ENCODE results near the gene ACTR3. TPM values are rescaled to one million over a fixed set of nuclear protein-coding genes. Genes with fewer than 3 reads are reported as not detected.

Gene ACTR3
- total and polyA plus RNA-seq, 2 experiments from 2014 or later: 63.7 to 137 TPM

DNA sequence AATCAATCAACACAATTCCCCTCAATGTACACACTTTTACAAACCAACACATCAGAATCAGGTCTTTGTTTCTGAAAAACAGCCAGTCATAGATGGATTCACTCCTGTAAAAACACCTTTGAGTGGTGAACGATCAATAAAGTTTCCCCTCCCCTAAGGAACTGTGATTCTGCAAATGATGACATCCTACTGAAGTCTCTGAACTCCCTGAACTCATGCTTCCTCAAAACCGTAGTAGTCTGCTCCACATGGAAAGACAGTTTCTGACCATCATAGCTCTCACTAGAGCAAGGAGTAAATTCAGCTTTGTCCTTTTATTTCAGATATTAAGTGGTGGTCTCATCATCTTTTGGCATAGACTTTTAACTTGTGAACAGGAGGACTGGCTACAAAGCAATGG is 43.5 kb upstream of the ACTR3 start:
- ATAC-seq: no peak

More for the DNA sequence above, 43.5 kb upstream of the ACTR3 start:
- Histone ChIP-seq H3K36me3 (ENCODE audit: insufficient read depth) (no peaks in the 10 kb centered on the region), H3F3A (replicated peaks; ENCODE audit: low read depth) (no peaks in the 10 kb centered on the region), H3K4me3 (no peak overlapping the region), H3K4me2 (no peak overlapping the region), H3K27ac (ENCODE audit: low read depth) (no peak overlapping the region), H3K9me2 (ENCODE audit: insufficient read depth) (0 out of 2 replicates have a peak, but pooled peaks cover 6% of the 10 kb centered on the region), H3K27me3 (ENCODE audit: insufficient read depth) (no peaks in the 10 kb centered on the region), H3K79me2 (replicated peaks; ENCODE audit: insufficient read depth) (no peaks in the 10 kb centered on the region), H4K20me1 (replicated peaks; ENCODE audit: insufficient read depth) (no peaks in the 10 kb centered on the region), H3K4me1 (ENCODE audit: insufficient read depth) (no peaks in the 10 kb centered on the region; the same call in 1 of the 2 replicates), H2AFZ (no peak overlapping the region)
- Mint-ChIP-seq H3K4me1 (peaks cover 3% of the 10 kb centered on the region; the same call in 2 of the 3 replicates), H3K27ac (no peak overlapping the region), H3K4me3 (no peak overlapping the region), H3K36me3 (ENCODE audit: low read depth) (peaks cover 3% of the 10 kb centered on the region; the same call in 1 of the 3 replicates), H3K27me3 (ENCODE audit: insufficient read depth, low read depth, poor library complexity) (no peaks in the 10 kb centered on the region), H3K9me3 (peaks cover 16% of the 10 kb centered on the region)
- no peak for DNase-seq (ENCODE audit: low spot score)
- TF ChIP-seq, protein P1, sequence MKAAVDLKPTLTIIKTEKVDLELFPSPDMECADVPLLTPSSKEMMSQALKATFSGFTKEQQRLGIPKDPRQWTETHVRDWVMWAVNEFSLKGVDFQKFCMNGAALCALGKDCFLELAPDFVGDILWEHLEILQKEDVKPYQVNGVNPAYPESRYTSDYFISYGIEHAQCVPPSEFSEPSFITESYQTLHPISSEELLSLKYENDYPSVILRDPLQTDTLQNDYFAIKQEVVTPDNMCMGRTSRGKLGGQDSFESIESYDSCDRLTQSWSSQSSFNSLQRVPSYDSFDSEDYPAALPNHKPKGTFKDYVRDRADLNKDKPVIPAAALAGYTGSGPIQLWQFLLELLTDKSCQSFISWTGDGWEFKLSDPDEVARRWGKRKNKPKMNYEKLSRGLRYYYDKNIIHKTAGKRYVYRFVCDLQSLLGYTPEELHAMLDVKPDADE (IDR thresholded peaks at IDR 0.05): no peak
- TF ChIP-seq EZH2 (IDR thresholded peaks at IDR 0.05; ENCODE audit: low read depth, unreplicated experiment): no peak
- TF ChIP-seq, protein P2, sequence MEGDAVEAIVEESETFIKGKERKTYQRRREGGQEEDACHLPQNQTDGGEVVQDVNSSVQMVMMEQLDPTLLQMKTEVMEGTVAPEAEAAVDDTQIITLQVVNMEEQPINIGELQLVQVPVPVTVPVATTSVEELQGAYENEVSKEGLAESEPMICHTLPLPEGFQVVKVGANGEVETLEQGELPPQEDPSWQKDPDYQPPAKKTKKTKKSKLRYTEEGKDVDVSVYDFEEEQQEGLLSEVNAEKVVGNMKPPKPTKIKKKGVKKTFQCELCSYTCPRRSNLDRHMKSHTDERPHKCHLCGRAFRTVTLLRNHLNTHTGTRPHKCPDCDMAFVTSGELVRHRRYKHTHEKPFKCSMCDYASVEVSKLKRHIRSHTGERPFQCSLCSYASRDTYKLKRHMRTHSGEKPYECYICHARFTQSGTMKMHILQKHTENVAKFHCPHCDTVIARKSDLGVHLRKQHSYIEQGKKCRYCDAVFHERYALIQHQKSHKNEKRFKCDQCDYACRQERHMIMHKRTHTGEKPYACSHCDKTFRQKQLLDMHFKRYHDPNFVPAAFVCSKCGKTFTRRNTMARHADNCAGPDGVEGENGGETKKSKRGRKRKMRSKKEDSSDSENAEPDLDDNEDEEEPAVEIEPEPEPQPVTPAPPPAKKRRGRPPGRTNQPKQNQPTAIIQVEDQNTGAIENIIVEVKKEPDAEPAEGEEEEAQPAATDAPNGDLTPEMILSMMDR (conservative IDR thresholded peaks at IDR 0.05; ENCODE audit: low read depth in 2 of 2): no peak
- TF ChIP-seq, protein P3, sequence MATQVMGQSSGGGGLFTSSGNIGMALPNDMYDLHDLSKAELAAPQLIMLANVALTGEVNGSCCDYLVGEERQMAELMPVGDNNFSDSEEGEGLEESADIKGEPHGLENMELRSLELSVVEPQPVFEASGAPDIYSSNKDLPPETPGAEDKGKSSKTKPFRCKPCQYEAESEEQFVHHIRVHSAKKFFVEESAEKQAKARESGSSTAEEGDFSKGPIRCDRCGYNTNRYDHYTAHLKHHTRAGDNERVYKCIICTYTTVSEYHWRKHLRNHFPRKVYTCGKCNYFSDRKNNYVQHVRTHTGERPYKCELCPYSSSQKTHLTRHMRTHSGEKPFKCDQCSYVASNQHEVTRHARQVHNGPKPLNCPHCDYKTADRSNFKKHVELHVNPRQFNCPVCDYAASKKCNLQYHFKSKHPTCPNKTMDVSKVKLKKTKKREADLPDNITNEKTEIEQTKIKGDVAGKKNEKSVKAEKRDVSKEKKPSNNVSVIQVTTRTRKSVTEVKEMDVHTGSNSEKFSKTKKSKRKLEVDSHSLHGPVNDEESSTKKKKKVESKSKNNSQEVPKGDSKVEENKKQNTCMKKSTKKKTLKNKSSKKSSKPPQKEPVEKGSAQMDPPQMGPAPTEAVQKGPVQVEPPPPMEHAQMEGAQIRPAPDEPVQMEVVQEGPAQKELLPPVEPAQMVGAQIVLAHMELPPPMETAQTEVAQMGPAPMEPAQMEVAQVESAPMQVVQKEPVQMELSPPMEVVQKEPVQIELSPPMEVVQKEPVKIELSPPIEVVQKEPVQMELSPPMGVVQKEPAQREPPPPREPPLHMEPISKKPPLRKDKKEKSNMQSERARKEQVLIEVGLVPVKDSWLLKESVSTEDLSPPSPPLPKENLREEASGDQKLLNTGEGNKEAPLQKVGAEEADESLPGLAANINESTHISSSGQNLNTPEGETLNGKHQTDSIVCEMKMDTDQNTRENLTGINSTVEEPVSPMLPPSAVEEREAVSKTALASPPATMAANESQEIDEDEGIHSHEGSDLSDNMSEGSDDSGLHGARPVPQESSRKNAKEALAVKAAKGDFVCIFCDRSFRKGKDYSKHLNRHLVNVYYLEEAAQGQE (IDR thresholded peaks at IDR 0.05; ENCODE audit: unreplicated experiment): no peak
- no peak for TF ChIP-seq STAT1 (IDR thresholded peaks at IDR 0.05; ENCODE audit: unreplicated experiment)
- TF ChIP-seq EZH2phosphoT487 (IDR thresholded peaks at IDR 0.05; ENCODE audit: unreplicated experiment): no peak
- TF ChIP-seq CREB1 (CRISPR knock-in tag; IDR thresholded peaks at IDR 0.05; ENCODE audit: low read depth): no peak
- TF ChIP-seq NANOG (IDR thresholded peaks at IDR 0.05; ENCODE audit: borderline replicate concordance): no peak
- TF ChIP-seq ZNF114 (CRISPR knock-in tag; IDR thresholded peaks at IDR 0.05): no peak
- TF ChIP-seq JUNB (IDR thresholded peaks at IDR 0.05; ENCODE audit: unreplicated experiment): no peak
- TF ChIP-seq, protein P4, sequence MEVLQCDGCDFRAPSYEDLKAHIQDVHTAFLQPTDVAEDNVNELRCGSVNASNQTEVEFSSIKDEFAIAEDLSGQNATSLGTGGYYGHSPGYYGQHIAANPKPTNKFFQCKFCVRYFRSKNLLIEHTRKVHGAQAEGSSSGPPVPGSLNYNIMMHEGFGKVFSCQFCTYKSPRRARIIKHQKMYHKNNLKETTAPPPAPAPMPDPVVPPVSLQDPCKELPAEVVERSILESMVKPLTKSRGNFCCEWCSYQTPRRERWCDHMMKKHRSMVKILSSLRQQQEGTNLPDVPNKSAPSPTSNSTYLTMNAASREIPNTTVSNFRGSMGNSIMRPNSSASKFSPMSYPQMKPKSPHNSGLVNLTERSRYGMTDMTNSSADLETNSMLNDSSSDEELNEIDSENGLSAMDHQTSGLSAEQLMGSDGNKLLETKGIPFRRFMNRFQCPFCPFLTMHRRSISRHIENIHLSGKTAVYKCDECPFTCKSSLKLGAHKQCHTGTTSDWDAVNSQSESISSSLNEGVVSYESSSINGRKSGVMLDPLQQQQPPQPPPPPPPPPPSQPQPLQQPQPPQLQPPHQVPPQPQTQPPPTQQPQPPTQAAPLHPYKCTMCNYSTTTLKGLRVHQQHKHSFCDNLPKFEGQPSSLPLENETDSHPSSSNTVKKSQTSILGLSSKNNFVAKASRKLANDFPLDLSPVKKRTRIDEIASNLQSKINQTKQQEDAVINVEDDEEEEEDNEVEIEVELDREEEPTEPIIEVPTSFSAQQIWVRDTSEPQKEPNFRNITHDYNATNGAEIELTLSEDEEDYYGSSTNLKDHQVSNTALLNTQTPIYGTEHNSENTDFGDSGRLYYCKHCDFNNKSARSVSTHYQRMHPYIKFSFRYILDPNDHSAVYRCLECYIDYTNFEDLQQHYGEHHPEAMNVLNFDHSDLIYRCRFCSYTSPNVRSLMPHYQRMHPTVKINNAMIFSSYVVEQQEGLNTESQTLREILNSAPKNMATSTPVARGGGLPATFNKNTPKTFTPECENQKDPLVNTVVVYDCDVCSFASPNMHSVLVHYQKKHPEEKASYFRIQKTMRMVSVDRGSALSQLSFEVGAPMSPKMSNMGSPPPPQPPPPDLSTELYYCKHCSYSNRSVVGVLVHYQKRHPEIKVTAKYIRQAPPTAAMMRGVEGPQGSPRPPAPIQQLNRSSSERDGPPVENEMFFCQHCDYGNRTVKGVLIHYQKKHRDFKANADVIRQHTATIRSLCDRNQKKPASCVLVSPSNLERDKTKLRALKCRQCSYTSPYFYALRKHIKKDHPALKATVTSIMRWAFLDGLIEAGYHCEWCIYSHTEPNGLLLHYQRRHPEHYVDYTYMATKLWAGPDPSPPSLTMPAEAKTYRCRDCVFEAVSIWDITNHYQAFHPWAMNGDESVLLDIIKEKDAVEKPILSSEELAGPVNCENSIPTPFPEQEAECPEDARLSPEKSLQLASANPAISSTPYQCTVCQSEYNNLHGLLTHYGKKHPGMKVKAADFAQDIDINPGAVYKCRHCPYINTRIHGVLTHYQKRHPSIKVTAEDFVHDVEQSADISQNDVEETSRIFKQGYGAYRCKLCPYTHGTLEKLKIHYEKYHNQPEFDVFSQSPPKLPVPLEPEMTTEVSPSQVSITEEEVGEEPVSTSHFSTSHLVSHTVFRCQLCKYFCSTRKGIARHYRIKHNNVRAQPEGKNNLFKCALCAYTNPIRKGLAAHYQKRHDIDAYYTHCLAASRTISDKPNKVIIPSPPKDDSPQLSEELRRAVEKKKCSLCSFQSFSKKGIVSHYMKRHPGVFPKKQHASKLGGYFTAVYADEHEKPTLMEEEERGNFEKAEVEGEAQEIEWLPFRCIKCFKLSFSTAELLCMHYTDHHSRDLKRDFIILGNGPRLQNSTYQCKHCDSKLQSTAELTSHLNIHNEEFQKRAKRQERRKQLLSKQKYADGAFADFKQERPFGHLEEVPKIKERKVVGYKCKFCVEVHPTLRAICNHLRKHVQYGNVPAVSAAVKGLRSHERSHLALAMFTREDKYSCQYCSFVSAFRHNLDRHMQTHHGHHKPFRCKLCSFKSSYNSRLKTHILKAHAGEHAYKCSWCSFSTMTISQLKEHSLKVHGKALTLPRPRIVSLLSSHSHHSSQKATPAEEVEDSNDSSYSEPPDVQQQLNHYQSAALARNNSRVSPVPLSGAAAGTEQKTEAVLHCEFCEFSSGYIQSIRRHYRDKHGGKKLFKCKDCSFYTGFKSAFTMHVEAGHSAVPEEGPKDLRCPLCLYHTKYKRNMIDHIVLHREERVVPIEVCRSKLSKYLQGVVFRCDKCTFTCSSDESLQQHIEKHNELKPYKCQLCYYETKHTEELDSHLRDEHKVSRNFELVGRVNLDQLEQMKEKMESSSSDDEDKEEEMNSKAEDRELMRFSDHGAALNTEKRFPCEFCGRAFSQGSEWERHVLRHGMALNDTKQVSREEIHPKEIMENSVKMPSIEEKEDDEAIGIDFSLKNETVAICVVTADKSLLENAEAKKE (CRISPR knock-in tag; IDR thresholded peaks at IDR 0.05): no peak
- TF ChIP-seq POLR2AphosphoS5 (IDR thresholded peaks at IDR 0.05; ENCODE audit: low read depth): no peak
- no peak for TF ChIP-seq ZNF331 (CRISPR knock-in tag; IDR thresholded peaks at IDR 0.05; ENCODE audit: low read depth)

All from GM23338 (cell line).